NCI-H146 treated with DMSO at 0.1 percent for 48 hours (cell line): ENCODE results near the gene ZNF827.

ENCODE experiments used
- DNase-seq: peaks from one replicate; lab custom pipeline; 2025; ENCODE audit not compliant: unreplicated experiment; lab: John Stamatoyannopoulos, UW

ZNF827 gene

GRCh38 chr4:145934434-145935047, 4.1 kb downstream of the ZNF827 start:
- no peak for DNase-seq

- DNase-seq, result no peak
Measured at GRCh38 chr4:145933134-145933533, 5.5 kb downstream of the ZNF827 start.

GRCh38 chr4:145931403-145931802, 7.2 kb downstream of the ZNF827 start:
- no peak for DNase-seq

DNA sequence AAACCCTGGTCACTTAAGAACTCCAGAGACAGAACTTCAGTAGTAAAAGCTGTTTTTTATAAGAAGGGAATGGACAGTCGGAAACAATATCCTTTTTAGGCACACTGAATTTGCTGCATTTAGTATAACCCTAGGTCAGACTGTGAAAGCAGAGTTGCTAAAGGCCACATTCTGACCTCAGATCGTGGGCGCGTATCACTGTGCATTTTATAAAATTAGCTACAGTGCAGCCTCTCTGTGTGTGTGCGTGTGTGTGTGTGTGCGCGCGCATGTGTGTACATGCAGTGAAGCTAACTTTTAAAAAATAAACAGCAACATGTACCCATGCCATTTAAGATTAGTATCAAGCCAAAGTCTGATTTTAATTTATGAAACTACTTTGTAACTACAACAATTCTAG, 8.0 kb downstream of the ZNF827 start:
- no peak for DNase-seq

GRCh38 chr4:145929415-145930178, 9.0 kb downstream of the ZNF827 start:
- no peak for DNase-seq

DNA sequence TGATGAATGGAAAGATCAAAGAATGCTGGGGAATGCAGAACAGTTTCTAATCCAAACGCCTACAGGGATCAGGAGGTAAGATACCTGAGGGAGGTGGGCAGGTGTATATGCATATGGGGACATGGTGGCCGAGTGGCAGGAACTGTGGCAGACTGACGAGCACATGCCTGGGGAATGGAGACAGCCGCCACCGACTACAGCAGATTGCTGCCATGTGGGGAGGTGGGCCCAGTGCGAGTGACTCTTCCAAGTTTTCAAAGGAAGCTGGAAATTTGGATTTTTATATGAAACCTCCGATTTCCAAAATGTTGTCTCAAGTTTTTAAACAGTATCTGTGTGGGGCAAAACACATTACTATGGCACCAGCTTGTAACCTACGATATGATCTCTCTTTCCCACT, 9.9 kb downstream of the ZNF827 start:
- DNase-seq, result no peak

DNA sequence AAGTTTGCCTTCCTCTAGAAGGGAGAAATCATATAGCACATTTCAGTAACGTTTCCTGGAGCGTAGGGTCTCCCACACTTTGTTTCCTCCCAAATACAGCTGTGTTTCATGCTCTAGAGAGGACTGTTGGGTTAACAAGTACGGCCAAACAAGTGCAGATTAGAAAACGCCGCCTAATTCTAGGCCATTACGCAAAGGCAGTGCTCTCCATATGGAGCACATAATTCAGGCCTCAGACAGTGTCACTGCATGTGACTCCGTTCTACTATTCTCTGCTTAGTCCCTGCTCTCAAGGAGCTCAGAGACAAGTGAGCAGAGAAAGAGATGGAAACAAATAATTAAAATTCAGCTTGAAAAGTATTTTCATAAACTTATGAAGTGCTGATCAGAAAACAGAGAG, 11.6 kb downstream of the ZNF827 start:
- DNase-seq, result no peak

DNA sequence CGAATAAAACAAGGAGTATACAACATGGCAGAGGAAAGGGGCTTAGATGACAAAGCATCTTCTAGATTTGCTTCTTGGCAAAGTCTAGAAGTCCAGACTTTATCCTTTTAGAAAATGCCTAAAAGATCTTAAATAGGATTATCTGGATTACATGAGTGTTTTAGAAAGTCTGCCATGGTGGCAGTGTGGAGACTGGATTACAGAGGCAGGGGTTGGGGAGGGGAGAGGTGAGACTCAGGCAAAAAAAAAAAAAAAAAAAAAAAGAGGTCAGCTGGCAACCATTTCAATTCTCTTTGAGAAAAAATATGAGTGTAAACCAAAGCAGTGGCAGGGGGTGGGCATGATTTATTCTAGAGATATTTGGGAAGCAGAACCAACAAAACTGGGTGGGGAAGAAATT, 17.4 kb downstream of the ZNF827 start:
- no peak for DNase-seq

- DNase-seq, result no peak
Measured at GRCh38 chr4:145920205-145920604, 18.4 kb downstream of the ZNF827 start.

DNA sequence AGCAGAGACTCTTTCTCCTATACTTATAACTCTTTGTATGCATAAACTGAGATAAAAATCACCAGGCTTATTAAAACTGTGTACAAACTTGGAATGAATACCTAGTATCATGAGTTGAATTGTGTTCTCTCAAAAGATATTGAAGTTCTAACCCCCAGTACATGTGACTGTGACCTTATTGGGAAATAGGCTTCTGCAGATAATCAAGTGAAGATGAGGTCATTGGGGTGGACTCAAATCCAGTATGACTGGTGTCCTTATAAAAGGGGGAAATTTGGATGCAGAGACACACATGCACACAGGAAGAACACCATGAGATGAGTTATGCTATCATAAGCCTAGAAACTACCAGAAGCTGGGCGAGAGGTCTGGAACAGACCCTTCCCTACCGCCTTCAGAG, 26.2 kb downstream of the ZNF827 start:
- DNase-seq, result no peak

DNA sequence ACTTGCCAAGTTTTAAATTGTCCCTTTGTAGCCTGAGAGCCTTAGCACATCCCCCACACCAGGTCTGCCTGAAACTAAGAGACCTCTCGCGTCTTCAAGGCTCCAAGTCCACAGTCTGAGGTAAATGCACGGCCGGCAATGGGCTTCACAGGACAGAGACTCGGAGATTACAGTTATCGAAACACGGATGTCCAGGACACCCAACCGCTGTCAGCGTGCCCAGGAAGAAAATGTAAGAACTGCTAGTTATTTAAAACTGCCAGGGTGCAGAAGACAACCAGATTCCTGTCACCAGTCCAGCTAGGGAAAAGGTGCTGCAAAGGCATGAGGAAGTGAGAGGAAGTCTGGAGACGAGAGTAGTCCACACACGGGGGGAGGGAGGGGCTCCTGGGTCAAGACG, 28.9 kb downstream of the ZNF827 start:
- no peak for DNase-seq

- no peak for DNase-seq
Measured at GRCh38 chr4:145909281-145909715, 29.3 kb downstream of the ZNF827 start.

DNA sequence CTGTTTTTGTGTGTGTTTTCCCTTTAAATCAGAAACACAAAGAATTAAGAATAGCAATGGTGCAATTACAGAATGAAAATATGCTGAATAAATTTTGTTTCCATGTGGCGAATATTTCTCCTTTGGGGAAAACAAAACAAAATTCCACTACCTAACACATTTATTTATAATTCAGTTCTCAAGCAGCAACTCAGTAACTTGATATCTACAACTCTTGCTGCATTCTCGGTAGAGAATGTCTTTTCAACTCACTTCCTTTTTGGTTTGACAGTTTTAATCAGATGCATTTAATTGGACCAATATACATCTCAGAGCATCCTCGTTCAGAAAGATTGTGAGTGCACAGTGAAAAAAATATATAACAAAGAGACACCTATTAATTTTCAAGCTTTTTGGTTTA, 30.8 kb downstream of the ZNF827 start:
- no peak for DNase-seq

DNA sequence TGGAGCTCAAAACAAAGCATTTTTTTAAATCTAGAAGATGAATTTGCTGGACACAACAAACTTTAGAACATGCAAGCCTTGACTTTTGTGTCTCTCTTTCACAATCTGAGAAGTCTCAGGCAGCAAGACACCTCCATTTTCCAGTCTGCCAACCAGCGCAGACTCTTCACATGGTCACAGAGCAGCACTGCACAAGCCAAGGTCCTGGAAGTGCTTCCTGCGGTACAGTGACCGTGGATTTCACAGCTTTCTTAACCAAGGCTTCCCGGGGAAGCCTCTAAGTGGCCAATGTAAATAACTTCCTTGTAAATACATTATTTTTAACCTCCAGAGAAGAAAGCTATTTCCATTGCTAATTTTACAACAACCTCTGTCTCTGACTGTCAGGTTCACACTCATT, 31.2 kb downstream of the ZNF827 start:
- DNase-seq, result no peak

DNA sequence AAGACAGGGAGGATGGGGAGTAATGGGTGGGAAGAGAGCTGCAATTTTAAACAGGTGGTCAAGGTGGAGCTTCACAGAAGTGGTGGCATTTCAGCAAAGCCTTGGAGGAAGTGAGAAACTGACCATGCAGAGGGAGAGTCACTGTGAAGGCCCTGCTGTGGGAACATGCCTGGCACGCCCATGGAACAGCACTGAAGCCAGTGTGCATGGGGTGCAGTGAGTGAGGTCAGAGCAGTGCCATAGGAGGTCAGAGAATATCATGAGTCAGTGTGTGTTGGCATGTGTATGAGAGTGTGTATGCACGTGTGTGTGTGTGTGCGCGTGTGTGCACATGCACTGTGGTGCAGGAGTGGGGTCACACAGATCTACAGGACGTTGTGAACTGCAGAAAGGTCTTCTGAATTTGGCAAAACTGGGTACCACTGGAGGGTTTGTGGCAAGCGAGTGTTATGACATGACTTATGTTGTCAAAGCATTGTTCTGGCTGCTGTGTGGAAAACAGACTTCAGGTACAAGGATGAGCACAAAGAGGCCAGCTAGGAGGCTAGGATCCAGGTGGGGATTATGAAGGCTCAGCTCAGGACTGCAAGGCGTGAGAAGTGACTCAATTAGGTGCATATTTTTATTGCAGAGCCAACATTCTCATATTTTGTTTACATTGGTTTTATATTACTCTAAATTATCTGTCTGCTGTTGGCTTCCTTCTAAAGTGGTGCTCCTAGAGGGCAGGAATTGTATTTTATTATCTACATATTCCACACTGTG, 34.0 kb downstream of the ZNF827 start:
- no peak for DNase-seq

DNA sequence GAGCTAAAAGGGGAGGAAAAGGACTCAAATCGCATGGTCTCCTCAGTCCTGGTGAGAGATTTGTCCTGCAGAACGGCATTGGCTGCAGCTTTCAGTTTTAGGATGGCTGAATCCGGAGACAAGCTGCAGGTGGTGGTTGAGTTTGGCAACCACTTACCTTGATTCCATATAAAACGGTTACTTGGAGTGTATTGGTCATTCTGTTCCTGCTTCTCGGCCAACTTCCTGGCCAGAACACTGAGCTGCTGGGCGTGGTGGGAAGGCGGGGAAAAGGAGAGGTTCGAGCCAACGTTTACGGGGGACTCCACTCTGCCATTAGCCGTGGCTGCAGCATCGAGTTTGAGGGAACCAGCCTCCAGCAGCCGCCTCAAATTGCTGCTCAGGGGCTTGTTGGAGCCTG, 36.1 kb downstream of the ZNF827 start:
- no peak for DNase-seq

DNA sequence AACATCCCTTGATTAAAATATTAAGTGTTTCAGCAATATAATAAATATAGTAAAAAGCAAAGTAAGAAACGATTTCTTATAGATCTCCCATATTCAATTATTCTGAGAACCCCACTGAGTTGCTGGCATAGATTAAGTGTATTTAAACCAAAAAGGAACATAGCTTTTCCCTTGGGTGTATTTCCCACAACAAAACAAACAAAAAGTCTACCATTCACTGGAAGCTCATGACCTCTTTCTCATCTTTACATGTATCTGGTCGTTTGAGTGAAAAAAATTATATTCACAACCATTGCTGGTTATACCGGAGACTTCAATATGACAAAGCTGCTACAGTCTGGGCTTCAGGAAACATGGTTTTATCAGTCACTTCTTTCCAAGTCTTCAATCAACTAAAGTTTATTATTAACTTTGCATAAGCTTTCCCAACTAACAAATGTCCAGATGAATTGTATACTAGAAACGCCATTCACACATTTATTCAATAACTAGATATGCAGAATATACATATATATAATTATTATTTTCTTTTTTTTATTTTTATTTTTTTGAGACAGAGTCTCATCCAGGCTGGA, 38.6 kb downstream of the ZNF827 start:
- no peak for DNase-seq

- no peak for DNase-seq
Measured at GRCh38 chr4:145898926-145899531, 39.6 kb downstream of the ZNF827 start.

- DNase-seq, result no peak
Measured at GRCh38 chr4:145898466-145898865, 40.2 kb downstream of the ZNF827 start.

- DNase-seq, result no peak
Measured at GRCh38 chr4:145895056-145895455, 43.6 kb downstream of the ZNF827 start.

DNA sequence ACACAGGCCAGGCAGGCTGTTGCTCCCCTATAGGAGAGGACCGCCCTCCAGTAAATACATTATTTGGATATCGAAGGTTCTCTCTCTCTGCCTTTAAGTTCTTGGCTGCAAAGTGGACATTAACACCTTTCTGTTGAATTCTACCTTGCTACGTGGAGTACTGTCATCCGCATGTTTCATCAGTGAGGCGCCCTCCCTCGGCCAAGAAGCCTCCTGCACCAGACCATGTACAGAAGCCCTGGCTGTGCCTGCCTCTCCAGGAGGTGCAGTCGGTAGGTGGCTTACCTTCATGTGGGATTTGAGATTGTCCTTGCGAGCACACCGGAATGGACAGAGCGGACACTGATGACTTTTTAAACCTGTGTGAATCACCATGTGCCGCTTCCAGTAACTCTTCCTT, 46.7 kb downstream of the ZNF827 start:
- no peak for DNase-seq
